SIG-M5 treated with dmso at 0.1 percent for 504 hours (cell line): ENCODE data around the gene SMIM1.

Source experiments
- DNase-seq: peaks from one replicate; lab custom pipeline; 2025; ENCODE audit not compliant: unreplicated experiment; lab: John Stamatoyannopoulos, UW

Gene SMIM1

GRCh38 chr1:3817821-3818597 lies 45.5 kb downstream of the SMIM1 start:
- no peak for DNase-seq

GRCh38 chr1:3819771-3820200 lies 47.2 kb downstream of the SMIM1 start:
- DNase-seq, result no peak

- no peak for DNase-seq
Observed at GRCh38 chr1:3820316-3820715, 47.8 kb downstream of the SMIM1 start.

GRCh38 chr1:3821004-3821403 lies 48.5 kb downstream of the SMIM1 start:
- no peak for DNase-seq

GRCh38 chr1:3821447-3821846 lies 48.9 kb downstream of the SMIM1 start:
- DNase-seq, result no peak

GRCh38 chr1:3821908-3822307 lies 49.4 kb downstream of the SMIM1 start:
- DNase-seq, result no peak

- no peak for DNase-seq
Observed at GRCh38 chr1:3822421-3822820, 49.9 kb downstream of the SMIM1 start.

- no peak for DNase-seq
Observed at GRCh38 chr1:3824650-3825049, 52.1 kb downstream of the SMIM1 start.

- no peak for DNase-seq
Observed at GRCh38 chr1:3825356-3825755, 52.8 kb downstream of the SMIM1 start.
